ENCODE data around the gene MLLT10. TPM values are rescaled to one million over a fixed set of nuclear protein-coding genes. Genes with fewer than 3 reads are reported as not detected.

The MLLT10 gene
- total and polyA plus RNA-seq, 9 of the 15 experiments (the other 6 are each of a cell fraction or from before 2014, with no cell fraction given), result 18.8 to 81.4 (median 64.2) TPM

- H3K4me1 ChIP-seq (replicated peaks in 1 of 2; ENCODE audit: control insufficient read depth in 2 of 2, insufficient read depth in 2 of 2, low read length in 2 of 2), result no peaks in the 10 kb centered on the region; a peak in 1 of 5 replicates
- no TSS peak for BruUV-seq (replicated peaks)
- CTCF ChIA-PET (ENCODE audit: low intra/inter-chr PET ratio), result interaction anchor here (0.7 kb wide), 1 partner anchor 30 kb away, joined by 3 read pairs; no protein-coding TSS in a partner anchor
- H3K4me3 ChIP-seq, result no peak overlapping the region
- H3K27ac ChIP-seq (ENCODE audit: extremely low read depth, low read depth, low read length), result no peak overlapping the region
- H3K27me3 ChIP-seq (ENCODE audit: control insufficient read depth in 2 of 2, insufficient read depth in 2 of 2, low read length in 2 of 2), result no peaks in the 10 kb centered on the region
- no peaks in the 10 kb centered on the region for H4K20me1 ChIP-seq (replicated peaks; ENCODE audit: control insufficient read depth, insufficient read depth, low read length)
- intact Hi-C loops (cut with micrococcal nuclease) (loop anchor here (10.0 kb wide), 1 partner anchor 97 kb away; no protein-coding TSS in a partner anchor), in situ Hi-C loops (cut with MboI) (no loop called here)
- POLR2A ChIA-PET, result interaction anchor here (1.4 to 1.5 kb wide), 2 partner anchors 11 to 88 kb away, joined by 3 to 6 read pairs; no protein-coding TSS in a partner anchor
- H3K79me2 ChIP-seq (ENCODE audit: control insufficient read depth, insufficient read depth, low read length), result peaks cover 21% of the 10 kb centered on the region; the same call in 1 of the 3 replicates
- ATAC-seq, result no peak
- no peaks in the 10 kb centered on the region for H3K9me3 ChIP-seq (replicated peaks; ENCODE audit: control insufficient read depth, insufficient read depth, low read depth, low read length)
- H3K9me1 ChIP-seq (ENCODE audit: control insufficient read depth, insufficient read depth, low read length), result no peaks in the 10 kb centered on the region
- no peak for DNase-seq (ENCODE audit: extremely low read depth in 1 of 4, low spot score in 3 of 4)
- FAIRE-seq, result no peak
- H3K4me2 ChIP-seq (ENCODE audit: insufficient read depth, low read length), result no peak overlapping the region
- no peak overlapping the region for H3K9ac ChIP-seq (ENCODE audit: insufficient read depth in 1 of 2, low read depth in 2 of 2, low read length in 2 of 2)
- no peak overlapping the region for H2AFZ ChIP-seq (ENCODE audit: low read depth, low read length)
- peaks cover 79% of the 10 kb centered on the region for H3K36me3 ChIP-seq (ENCODE audit: control insufficient read depth, insufficient read depth, low read length)
- TF ChIP-seq JUN (IDR thresholded peaks at IDR 0.05; ENCODE audit: borderline replicate concordance, low read depth, low read length) (no peak), JUN (CRISPR knock-in tag; IDR thresholded peaks at IDR 0.05; ENCODE audit: borderline replicate concordance) (no peak), POLR3A (IDR thresholded peaks at IDR 0.05; ENCODE audit: borderline replicate concordance, extremely low read depth, insufficient read depth, insufficient read length) (no peak), SNRNP70 (optimal IDR thresholded peaks at IDR 0.05; ENCODE audit: low read depth, low read length) (no peak), NCOA6 (IDR thresholded peaks at IDR 0.05) (no peak), NR2C2 (CRISPR knock-in tag; IDR thresholded peaks at IDR 0.05) (no peak), NR2C2 (tag; IDR thresholded peaks at IDR 0.05) (no peak), SRSF1 (IDR thresholded peaks at IDR 0.05; ENCODE audit: low read depth, low read length) (no peak), ZNF444 (CRISPR knock-in tag; IDR thresholded peaks at IDR 0.05) (no peak), PHB2 (IDR thresholded peaks at IDR 0.05; ENCODE audit: low read depth) (no peak), ZNF518B (CRISPR knock-in tag; IDR thresholded peaks at IDR 0.05) (no peak), MYC (IDR thresholded peaks at IDR 0.05; ENCODE audit: low read depth, low read length) (no peak), MYC (CRISPR knock-in tag; IDR thresholded peaks at IDR 0.05; ENCODE audit: borderline replicate concordance, low read depth) (no peak), TEAD1 (CRISPR knock-in tag; IDR thresholded peaks at IDR 0.05) (no peak), TCF7L2 (IDR thresholded peaks at IDR 0.05; ENCODE audit: low read depth, low read length) (no peak), E2F5 (CRISPR knock-in tag; IDR thresholded peaks at IDR 0.05) (no peak), MIER1 (IDR thresholded peaks at IDR 0.05; ENCODE audit: low read depth) (no peak), ZNF76 (CRISPR knock-in tag; IDR thresholded peaks at IDR 0.05; ENCODE audit: borderline replicate concordance) (no peak)
Observed at GRCh38 chr10:21627331-21627730, 93.3 kb downstream of the MLLT10 start.
